ENCODE results near the gene COLEC11.

DNA sequence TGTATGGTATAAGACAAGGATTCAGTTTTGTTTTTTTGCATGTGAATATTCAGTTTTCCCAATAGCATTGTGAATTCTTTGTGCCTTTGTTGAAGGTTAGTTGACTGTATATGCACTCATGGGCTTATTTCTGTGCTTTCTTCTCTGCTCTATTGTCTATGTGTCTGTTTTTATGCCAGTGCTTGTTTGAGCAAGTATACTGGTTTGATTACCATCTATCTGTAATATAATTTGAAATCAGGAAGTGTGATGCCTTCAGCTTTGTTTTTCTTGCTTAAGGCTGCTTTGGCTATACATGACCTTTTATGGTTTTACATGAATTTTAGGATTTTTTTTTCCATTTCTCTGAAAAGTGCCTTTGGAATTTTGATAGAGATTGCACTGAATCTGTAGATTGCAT, 23.5 kb downstream of the COLEC11 start:
- TF ChIP-seq, protein P1, sequence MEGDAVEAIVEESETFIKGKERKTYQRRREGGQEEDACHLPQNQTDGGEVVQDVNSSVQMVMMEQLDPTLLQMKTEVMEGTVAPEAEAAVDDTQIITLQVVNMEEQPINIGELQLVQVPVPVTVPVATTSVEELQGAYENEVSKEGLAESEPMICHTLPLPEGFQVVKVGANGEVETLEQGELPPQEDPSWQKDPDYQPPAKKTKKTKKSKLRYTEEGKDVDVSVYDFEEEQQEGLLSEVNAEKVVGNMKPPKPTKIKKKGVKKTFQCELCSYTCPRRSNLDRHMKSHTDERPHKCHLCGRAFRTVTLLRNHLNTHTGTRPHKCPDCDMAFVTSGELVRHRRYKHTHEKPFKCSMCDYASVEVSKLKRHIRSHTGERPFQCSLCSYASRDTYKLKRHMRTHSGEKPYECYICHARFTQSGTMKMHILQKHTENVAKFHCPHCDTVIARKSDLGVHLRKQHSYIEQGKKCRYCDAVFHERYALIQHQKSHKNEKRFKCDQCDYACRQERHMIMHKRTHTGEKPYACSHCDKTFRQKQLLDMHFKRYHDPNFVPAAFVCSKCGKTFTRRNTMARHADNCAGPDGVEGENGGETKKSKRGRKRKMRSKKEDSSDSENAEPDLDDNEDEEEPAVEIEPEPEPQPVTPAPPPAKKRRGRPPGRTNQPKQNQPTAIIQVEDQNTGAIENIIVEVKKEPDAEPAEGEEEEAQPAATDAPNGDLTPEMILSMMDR (IDR thresholded peaks at IDR 0.05; ENCODE audit: low read length) = no peak
- no peak for TF ChIP-seq EZH2 (IDR thresholded peaks at IDR 0.05; ENCODE audit: borderline replicate concordance, low read length)

Data from OCI-LY1 (cell line).